GM18909 (cell line): ENCODE results near the gene NBPF14.
"Not testable (repeated sequence)": the region's sequence is repeated elsewhere in the genome, so short reads cannot be mapped to it uniquely, and the experiment has no call there.

ENCODE experiments used
- ATAC-seq: cut with Tn5 transposase; IDR thresholded peaks from one replicate; pipeline ENCODE4 v1.9.1; 2021; ENCODE audit warnings: mild to moderate bottlenecking; ENCODE audit not compliant: unreplicated experiment, poor library complexity

The NBPF14 gene

GRCh38 chr1:148595911-148596310 lies at the start of gene NBPF14:
Gene NBPF14, minus strand, starts transcription at chr1:148596011. Its CDS starts 294 bp downstream, at chr1:148595717.
- ATAC-seq: not testable (repeated sequence)

- ATAC-seq: not testable (repeated sequence)
Measured at GRCh38 chr1:148625451-148625850, 29.6 kb upstream of the NBPF14 start.

- not testable (repeated sequence) for ATAC-seq
Measured at GRCh38 chr1:148618216-148618615, 22.4 kb upstream of the NBPF14 start.

DNA sequence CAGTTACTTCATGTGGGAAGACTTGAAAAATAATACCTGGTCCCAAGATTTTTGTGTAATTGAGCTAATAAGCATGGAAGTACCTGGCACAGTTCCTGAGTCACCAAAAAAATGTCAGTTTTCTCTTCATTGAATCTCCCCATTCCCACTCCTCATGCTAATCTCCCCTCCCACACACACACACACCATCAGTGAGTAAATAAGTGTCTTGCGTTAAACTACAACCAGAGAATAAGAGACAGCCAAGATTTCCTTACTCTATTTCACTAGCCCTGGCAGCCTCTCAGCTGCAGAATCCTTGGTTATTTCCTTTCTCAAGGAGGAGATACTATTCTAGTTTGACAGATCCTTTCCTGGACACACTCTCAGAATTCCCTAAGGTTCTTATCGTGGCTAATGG lies 9.5 kb upstream of the NBPF14 start:
- not testable (repeated sequence) for ATAC-seq

DNA sequence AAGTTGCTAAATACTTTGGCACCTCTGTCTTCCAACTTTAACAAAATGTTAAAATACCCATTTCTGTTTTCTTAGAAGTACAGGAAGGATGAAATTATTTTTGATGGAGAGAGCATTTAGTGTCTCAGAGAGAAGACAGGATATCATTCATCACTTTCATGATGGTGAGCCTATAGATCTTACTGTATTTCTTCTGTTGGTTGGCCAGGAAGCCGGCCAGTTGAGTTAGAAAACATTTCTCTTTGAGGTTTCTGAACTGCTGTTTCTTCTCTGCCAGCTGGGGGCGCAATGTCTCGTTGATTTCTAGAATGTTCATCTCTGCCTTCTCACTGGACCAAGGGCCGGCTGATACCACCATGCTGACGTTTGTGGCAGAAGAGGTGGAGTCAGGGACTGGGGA lies 451 bp downstream of the NBPF14 start:
- ATAC-seq: not testable (repeated sequence)

GRCh38 chr1:148591098-148591497 lies 4.7 kb downstream of the NBPF14 start:
- not testable (repeated sequence) for ATAC-seq

DNA sequence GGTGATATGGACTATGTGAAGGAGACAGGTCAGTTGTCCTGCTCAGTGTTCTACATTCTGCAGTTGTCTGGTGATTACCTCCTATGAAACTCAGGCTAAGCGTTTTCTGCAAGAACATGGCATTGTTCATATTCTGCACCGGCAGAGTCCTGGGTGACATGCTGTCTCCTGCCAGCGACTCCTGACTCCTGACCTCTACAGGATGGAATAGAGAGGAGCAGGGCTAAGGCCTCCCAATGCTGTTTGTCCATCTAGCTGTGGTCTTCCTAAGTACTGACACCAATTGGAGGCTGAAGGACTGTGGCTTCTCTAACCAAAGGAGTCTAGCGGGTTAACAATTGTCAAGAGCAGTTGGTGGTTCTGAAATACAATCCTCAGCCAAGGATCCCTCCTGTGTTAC lies 63.7 kb downstream of the NBPF14 start:
- not testable (repeated sequence) for ATAC-seq

DNA sequence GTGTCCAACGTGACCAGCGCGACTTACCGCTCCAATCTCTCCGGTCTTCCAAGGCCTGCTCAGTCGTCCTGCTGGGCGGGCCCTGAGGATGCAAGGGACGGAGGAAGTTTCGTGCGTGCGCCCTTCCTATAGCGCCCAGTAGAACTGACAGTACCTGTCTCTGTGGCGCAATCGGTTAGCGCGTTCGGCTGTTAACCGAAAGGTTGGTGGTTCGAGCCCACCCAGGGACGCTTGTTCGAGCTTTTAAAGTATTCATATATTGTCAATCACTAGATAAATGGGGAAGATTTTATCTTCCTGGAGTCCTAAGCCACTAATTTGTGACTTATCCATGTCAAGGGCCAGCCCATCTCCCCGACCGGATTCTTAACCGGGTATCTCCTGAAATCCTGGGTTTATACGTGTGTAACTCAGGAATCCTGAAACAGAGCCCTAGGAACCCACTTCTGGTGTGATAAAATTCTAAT lies 66.7 kb downstream of the NBPF14 start:
- ATAC-seq: not testable (repeated sequence)

DNA sequence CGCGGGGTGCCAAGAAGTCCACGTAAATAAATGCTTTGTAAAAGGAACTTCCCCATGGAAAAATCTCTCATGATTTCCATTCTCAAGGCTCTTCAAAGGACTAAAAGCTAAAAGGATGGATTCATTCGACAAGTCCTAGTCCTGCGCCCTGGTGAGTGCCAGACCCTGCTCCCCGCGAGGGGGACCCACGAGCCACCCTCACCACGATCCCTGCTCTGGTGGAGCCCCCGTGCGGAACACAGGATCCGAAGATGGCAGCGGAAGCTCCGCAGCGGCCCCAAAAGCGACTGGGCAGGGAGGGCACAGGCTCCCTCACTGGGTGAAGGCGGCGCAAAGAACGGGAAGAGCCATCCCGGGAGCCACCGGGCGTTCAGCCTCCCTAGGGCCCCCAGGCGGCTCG lies 67.2 kb downstream of the NBPF14 start:
- ATAC-seq: not testable (repeated sequence)

GRCh38 chr1:148526587-148526986 lies 69.2 kb downstream of the NBPF14 start:
- ATAC-seq: not testable (repeated sequence)

DNA sequence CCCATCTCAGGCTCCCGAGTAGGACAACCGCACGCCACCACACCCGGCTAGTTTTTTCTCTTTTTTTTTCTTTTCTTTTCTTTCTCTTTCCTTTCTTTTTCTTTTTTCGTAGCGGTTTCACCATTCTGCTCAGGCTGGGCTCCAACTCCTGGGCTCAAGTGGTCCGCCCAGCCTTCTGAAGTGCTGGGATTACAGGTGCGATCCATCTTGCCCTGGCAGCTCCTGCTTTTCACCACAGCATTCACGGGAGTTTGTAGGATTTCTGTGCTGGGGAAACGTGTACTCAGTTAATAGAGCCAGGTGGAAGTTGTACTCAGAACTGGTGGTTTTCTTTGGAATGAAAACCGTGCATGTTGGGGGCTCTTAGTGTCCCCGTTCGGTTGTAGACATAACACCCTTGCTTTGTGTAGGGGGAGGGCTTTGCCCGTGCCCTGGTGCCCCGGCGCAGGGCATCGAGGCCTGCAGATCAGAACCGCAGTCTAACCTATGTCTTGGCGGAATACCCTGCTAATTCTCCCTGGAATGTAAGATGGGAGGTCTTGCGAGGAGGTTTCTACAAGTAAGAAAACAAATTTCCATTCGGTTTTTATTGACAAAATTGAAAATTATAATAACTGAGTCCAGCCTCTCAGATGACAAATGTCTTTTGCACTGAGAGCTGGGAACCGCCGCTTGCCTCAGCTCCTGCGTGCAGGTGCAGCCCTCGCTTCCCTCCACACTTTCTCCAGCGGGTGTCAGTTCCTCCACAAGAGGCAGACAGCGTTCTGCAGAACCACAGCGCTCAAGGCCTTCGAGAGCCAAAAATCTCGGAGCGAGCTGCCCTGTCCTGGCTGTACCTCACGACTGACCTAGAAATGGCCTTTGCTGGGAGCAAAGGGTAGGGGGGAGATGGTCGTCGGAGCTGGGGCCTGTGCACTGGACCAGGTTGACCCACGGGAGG lies 72.3 kb downstream of the NBPF14 start:
- ATAC-seq: not testable (repeated sequence)

DNA sequence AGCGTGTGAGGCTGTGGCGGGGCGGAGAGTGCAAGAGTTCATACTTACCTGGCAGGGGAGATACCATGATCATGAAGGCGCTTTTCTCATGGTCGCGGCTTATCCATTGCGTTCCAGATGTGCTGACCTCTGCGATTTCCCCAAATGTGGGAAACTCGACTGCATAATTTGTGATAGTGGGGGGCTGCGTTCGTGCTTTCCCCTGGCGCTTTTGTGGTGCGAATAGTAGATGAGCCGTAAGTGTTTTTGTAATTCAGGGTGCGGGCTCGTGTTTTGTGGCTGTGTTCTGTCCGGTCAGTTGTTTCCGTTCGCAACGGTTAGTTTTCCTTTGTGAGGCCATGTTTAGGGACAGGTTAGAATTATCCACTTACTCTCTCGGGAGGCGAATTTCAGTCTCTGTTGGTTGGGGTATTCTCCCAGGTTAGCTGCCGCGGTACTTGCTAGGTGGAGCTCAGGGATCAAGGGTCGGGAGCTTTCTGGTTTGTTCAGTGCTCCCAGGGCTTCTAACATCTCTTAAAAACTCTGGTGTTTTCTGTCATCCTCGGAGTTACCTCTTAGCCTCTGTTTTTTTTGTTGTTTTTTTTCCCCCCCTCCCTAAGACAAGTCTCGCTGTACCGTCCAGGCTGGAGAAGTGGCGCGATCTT lies 73.1 kb downstream of the NBPF14 start:
- peak; percentile 85 for ATAC-seq

DNA sequence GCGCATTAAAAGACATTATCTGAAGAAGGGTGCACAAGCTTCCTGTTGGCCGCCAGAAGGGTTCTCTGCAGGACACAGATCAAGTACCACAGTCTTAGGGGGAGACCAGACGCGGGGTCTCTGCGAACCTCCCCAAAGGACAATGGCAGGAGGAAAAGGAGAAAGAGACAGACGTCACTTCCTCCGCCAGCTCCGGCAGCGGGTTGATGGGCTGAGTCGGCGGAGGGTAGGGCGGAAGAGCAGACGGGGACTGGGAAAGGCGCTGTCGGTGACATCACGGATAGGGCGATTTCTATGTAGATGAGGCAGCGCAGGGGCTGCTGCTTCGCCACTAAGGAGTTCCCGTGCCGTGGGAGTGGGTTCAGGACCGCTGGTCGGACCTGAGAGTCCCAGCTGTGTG lies 73.7 kb downstream of the NBPF14 start:
- peak; percentile 59 for ATAC-seq

DNA sequence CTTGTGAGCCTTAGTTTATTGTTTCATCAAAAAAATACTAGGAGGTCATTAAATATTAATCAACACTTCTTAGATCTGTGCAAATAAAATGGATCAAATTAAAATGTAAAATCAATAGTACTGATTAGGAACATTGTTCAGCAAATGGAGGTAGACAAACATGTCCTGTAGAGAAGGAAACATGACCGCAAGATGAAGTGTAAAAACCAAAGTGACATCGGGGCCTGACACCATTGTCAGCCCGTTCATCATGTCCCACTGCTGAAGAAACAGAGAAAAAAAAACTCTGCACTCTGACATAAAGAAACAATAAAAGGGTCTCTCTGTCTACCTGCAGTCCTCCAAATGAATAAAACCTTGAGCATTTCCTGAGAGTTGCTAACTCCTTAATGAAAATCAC lies 81.5 kb downstream of the NBPF14 start:
- ATAC-seq: not testable (repeated sequence)

DNA sequence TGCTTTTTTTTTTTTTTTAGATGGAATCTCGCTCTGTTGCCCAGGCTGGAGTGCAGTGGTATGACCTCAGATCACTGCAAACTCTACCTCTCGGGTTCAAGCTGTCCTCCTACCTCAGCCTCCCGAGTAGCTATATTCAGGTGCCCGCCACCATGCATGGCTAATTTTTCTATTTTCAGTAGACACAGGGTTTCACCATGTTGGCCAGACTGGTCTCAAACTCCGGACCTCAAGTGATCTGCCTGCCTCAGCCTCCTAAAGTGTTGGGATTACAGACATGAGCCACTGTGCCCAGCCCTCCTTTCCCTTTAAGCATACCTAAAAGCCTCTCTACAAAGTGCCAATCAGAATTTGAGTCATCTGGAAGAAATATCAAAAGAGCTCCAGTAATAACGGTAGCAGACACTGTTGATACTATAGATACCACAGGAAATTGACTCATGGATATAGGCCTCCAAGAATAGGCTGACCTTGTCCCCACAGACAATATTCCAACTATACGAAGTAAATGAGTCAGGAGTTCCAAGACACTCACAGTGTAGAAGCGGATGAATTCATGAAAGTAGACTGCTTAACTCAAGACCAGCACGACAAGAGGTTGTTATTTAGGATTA lies 83.1 kb downstream of the NBPF14 start:
- ATAC-seq: not testable (repeated sequence)

DNA sequence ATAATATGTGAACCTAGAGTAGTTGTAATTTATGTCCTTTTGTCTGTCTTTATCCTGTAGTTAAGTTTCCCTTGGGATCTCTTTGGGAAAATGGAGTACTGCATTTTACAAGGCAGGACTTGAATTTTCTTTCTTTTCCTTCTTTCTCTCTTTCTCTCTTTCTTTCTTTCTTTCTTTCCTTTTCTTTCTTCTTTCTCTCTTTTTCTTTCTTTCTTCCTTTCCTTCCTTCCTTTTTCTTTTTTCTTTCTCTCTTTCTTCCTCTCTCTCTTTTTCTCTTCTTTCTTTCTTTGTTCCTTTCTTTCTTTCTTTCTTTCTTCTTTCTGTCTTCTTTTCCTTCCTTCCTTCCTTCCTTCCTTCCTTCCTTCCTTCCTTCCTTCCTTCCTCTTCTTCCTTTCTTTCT lies 101.9 kb downstream of the NBPF14 start:
- not testable (repeated sequence) for ATAC-seq

- ATAC-seq: not testable (repeated sequence)
Measured at GRCh38 chr1:148483029-148483428, 112.8 kb downstream of the NBPF14 start, which contains the start of gene PPIAL4G. Gene PPIAL4G, minus strand, starts transcription at chr1:148483302. Its CDS starts 50 bp downstream, at chr1:148483252.
